H1 (cell line): ENCODE measurements around the gene RIN1. TPM values are rescaled to one million over a fixed set of nuclear protein-coding genes. Genes with fewer than 3 reads are reported as not detected.

Experiments
- CTCF ChIA-PET: fragments of 300-600 bp; sonication (Branson Sonifier 250); formaldehyde crosslinking; loops from one replicate; lab custom pipeline; 2021; ENCODE audit not compliant: partially characterized antibody; lab: Charles Lee
- POLR2A ChIA-PET: fragments of 300-600 bp; sonication (Branson Sonifier 250); formaldehyde crosslinking; loops from one replicate; lab custom pipeline; 2021; ENCODE audit warnings: inconsistent platforms; ENCODE audit not compliant: partially characterized antibody; lab: Charles Lee
- DNase-seq, 2 experiments: peaks; one replicate each; pipeline versions ENCODE4 v3.0.0 to v3.0.0-alpha.2; 2010 to 2022; ENCODE audit warnings: low spot score in 2 of 2, low read depth in 1 of 2, mixed read lengths in 1 of 2
- FAIRE-seq: peaks from 2 replicates; lab custom pipeline; 2011; peaks lifted over from hg19 to GRCh38; lab: Jason Lieb, UNC
- H2AFZ ChIP-seq: 2 replicates; pipeline ENCODE4 v1.8.1; 2012; ENCODE audit warnings: low read length, inconsistent platforms
- H2AK5ac ChIP-seq: 2 replicates; pipeline ENCODE4 v1.6.1; 2013; ENCODE audit warnings: low read depth, low read length
- H2BK120ac ChIP-seq: replicated peaks from 2 replicates; pipeline ENCODE3; 2013; ENCODE audit warnings: low read depth, low read length, inconsistent platforms
- H2BK12ac ChIP-seq: 2 replicates; pipeline ENCODE4 v1.6.1; 2013; ENCODE audit warnings: low read depth, low read length
- H2BK15ac ChIP-seq: 2 replicates; pipeline ENCODE4 v1.6.1; 2013; ENCODE audit warnings: low read length
- H2BK20ac ChIP-seq: 2 replicates; pipeline ENCODE4 v1.6.1; 2013; ENCODE audit warnings: low read length
- H2BK5ac ChIP-seq: 2 replicates; pipeline ENCODE4 v1.6.1; 2013; ENCODE audit warnings: low read depth, low read length
- H3K14ac ChIP-seq: 2 replicates; pipeline ENCODE4 v1.6.1; 2013; ENCODE audit warnings: inconsistent platforms; ENCODE audit not compliant: insufficient read length
- H3K18ac ChIP-seq: 2 replicates; pipeline ENCODE4 v1.6.1; 2013; ENCODE audit warnings: low read length; ENCODE audit errors: extremely low read depth
- H3K23ac ChIP-seq: 2 replicates; pipeline ENCODE4 v1.6.1; 2013; ENCODE audit warnings: inconsistent platforms; ENCODE audit not compliant: insufficient read length
- H3K23me2 ChIP-seq: 2 replicates; pipeline ENCODE4 v1.6.1; 2013; ENCODE audit warnings: low read depth, low read length
- H3K27ac ChIP-seq: 2 replicates; pipeline ENCODE4 v1.6.1; 2011; ENCODE audit warnings: low read depth, low read length, inconsistent platforms
- H3K27me3 ChIP-seq, 4 experiments: replicated peaks in 1 of 4; 1 replicate in 1 of 4; 2 replicates in 3 of 4; pipeline versions ENCODE4 v1.6.1 to v1.8.1; 2011 to 2013; ENCODE audit warnings: low read length in 3 of 4, mild to moderate bottlenecking in 3 of 4, inconsistent platforms in 2 of 4, mixed read lengths in 2 of 4, moderate library complexity in 1 of 4; ENCODE audit not compliant: control insufficient read depth in 3 of 4, insufficient read depth in 3 of 4; ENCODE audit errors: extremely low read depth in 1 of 4
- H3K36me3 ChIP-seq, 4 experiments: 2 replicates each; pipeline versions ENCODE4 v1.6.1 to v1.8.1; 2011 to 2013; ENCODE audit warnings: mild to moderate bottlenecking in 4 of 4, low read length in 3 of 4, moderate library complexity in 2 of 4, control low read depth in 1 of 4, inconsistent platforms in 1 of 4; ENCODE audit not compliant: insufficient read depth in 4 of 4, control insufficient read depth in 2 of 4
- H3K4ac ChIP-seq: replicated peaks from 2 replicates; pipeline ENCODE3; 2013; ENCODE audit warnings: low read length, low read depth, mixed read lengths, inconsistent platforms; ENCODE audit not compliant: insufficient read length
- H3K4me1 ChIP-seq, 4 experiments: replicated peaks in 1 of 4; 1 replicate in 1 of 4; 2 replicates in 3 of 4; pipeline versions ENCODE4 v1.6.1 to v1.8.1; 2011 to 2013; ENCODE audit warnings: low read length in 3 of 4, inconsistent platforms in 2 of 4, mixed read lengths in 1 of 4; ENCODE audit not compliant: insufficient read depth in 4 of 4, control insufficient read depth in 3 of 4
- H3K4me2 ChIP-seq, 2 experiments: 2 replicates each; pipeline versions ENCODE4 v1.6.1 to v1.8.1; 2011 to 2013; ENCODE audit warnings: low read depth in 2 of 2, low read length in 2 of 2, control low read depth in 1 of 2, inconsistent platforms in 1 of 2, mild to moderate bottlenecking in 1 of 2; ENCODE audit not compliant: insufficient read depth in 1 of 2
- H3K4me3 ChIP-seq, 4 experiments: fragments of 200-600, 300-600 bp in 1 of 4; sonication (generic), shearing (Covaris generic), sonication (Bioruptor Twin) in 1 of 4; 2 replicates each; pipeline versions ENCODE4 v1.5.1 to v1.8.1; 2011 to 2016; ENCODE audit warnings: low read length in 4 of 4, low read depth in 3 of 4, control low read depth in 2 of 4, inconsistent platforms in 2 of 4, mild to moderate bottlenecking in 2 of 4, mixed read lengths in 1 of 4, moderate library complexity in 1 of 4; ENCODE audit not compliant: insufficient read depth in 2 of 4; ENCODE audit errors: extremely low read depth in 1 of 4
- H3K56ac ChIP-seq: replicated peaks from 2 replicates; pipeline ENCODE3; 2013; ENCODE audit warnings: low read depth, mild to moderate bottlenecking, mixed read lengths, low read length, inconsistent platforms; ENCODE audit not compliant: insufficient read length
- H3K79me1 ChIP-seq: 2 replicates; pipeline ENCODE4 v1.6.1; 2013; ENCODE audit warnings: low read depth, low read length, control low read depth
- H3K79me2 ChIP-seq, 2 experiments: 2 replicates each; pipeline versions ENCODE4 v1.6.1 to v1.8.1; 2012 to 2013; ENCODE audit warnings: low read length in 2 of 2, mild to moderate bottlenecking in 2 of 2, inconsistent platforms in 1 of 2; ENCODE audit not compliant: insufficient read depth in 2 of 2, control insufficient read depth in 1 of 2
- H3K9ac ChIP-seq, 4 experiments: replicated peaks in 1 of 4; 1 replicate in 1 of 4; 2 replicates in 3 of 4; pipeline versions ENCODE4 v1.6.1 to v1.8.1; 2011 to 2013; ENCODE audit warnings: low read depth in 3 of 4, low read length in 3 of 4, control low read depth in 2 of 4, mild to moderate bottlenecking in 2 of 4, moderate library complexity in 2 of 4, inconsistent platforms in 1 of 4; ENCODE audit errors: extremely low read depth in 1 of 4
- H3K9me3 ChIP-seq, 2 experiments: 2 replicates each; pipeline versions ENCODE4 v1.6.1 to v1.8.1; 2012 to 2013; ENCODE audit warnings: mild to moderate bottlenecking in 2 of 2, moderate library complexity in 2 of 2, control low read depth in 1 of 2, inconsistent platforms in 1 of 2, low read depth in 1 of 2, low read length in 1 of 2, mixed read lengths in 1 of 2; ENCODE audit not compliant: insufficient read depth in 2 of 2
- H4K20me1 ChIP-seq, 2 experiments: replicated peaks in 1 of 2; 2 replicates each; pipeline versions ENCODE3 to v1.8.1; 2011 to 2013; ENCODE audit warnings: inconsistent platforms in 2 of 2, low read length in 2 of 2, mild to moderate bottlenecking in 1 of 2; ENCODE audit not compliant: insufficient read depth in 2 of 2, control insufficient read depth in 1 of 2
- H4K5ac ChIP-seq: 2 replicates; pipeline ENCODE4 v1.6.1; 2013; ENCODE audit warnings: low read length, low read depth, mixed read lengths, inconsistent platforms; ENCODE audit not compliant: insufficient read length
- H4K8ac ChIP-seq: 2 replicates; pipeline ENCODE4 v1.8.0; 2013; ENCODE audit warnings: mild to moderate bottlenecking, moderate library complexity, low read length, inconsistent platforms; ENCODE audit not compliant: insufficient read depth; ENCODE audit errors: extremely low read depth
- H4K91ac ChIP-seq: replicated peaks from 2 replicates; pipeline ENCODE3; 2013; ENCODE audit warnings: low read length, mixed read lengths, inconsistent platforms; ENCODE audit not compliant: insufficient read length
- BACH1 ChIP-seq: IDR thresholded peaks from 2 replicates; pipeline ENCODE4 v1.6.1; 2012; ENCODE audit warnings: low read length, improper control_type of control experiment
- CBX5 ChIP-seq: fragments of 300-800, 300-1000 bp; sonication (generic); IDR thresholded peaks from 2 replicates; pipeline ENCODE4 v1.7.1; 2016; ENCODE audit warnings: antibody characterized with exemption, low read length, low read depth
- EGR1 ChIP-seq: IDR thresholded peaks from 2 replicates; pipeline ENCODE4 v1.6.1; 2011; ENCODE audit warnings: low read depth, low read length, borderline replicate concordance
- EZH2 ChIP-seq: fragments of 200-600 bp; sonication (generic); IDR thresholded peaks from 2 replicates; pipeline ENCODE4 v1.7.1; 2012; ENCODE audit warnings: low read depth, mild to moderate bottlenecking, moderate library complexity, low read length, inconsistent platforms; ENCODE audit not compliant: severe bottlenecking
- RFX5 ChIP-seq: IDR thresholded peaks from 2 replicates; pipeline ENCODE4 v1.6.1; 2011; ENCODE audit warnings: low read depth, low read length, improper control_type of control experiment, borderline replicate concordance
- SP4 ChIP-seq: IDR thresholded peaks from 2 replicates; pipeline ENCODE4 v1.6.1; 2012; ENCODE audit warnings: low read length, inconsistent platforms
- TBP ChIP-seq: IDR thresholded peaks from 2 replicates; pipeline ENCODE4 v1.6.1; 2011; ENCODE audit warnings: low read depth, low read length, improper control_type of control experiment
- TEAD4 ChIP-seq: IDR thresholded peaks from 2 replicates; pipeline ENCODE4 v1.6.1; 2012; ENCODE audit warnings: low read depth, low read length, inconsistent platforms, mixed read lengths
- WGBS, 2 experiments: shearing (Covaris generic) in 1 of 2; methylation state at CpG; one replicate each; pipeline versions ENCODE4 v1.1.6 to v1.1.7; 2013 to 2015; ENCODE audit warnings: low lambda C conversion rate in 2 of 2, mixed read lengths in 2 of 2, inconsistent platforms in 1 of 2, low coverage in 1 of 2, missing lambda C conversion rate in 1 of 2; ENCODE audit not compliant: insufficient replicate concordance in 2 of 2, insufficient coverage in 1 of 2, insufficient read length in 1 of 2; ENCODE audit errors: extremely low coverage in 1 of 2, missing lambda C conversion rate in 1 of 2; 5-methylcytosine and 5-hydroxymethylcytosine counted together
- polyA plus RNA-seq, 7 experiments: library from polyadenylated mRNA; depleted of rRNA in 3 of 7; stranded (reverse) in 5 of 7; unstranded in 2 of 7; fragments of >200 nt in 5 of 7; fragments of 200-250 nt in 2 of 7; gene quantifications; 1 replicate in 5 of 7; 2 replicates in 1 of 7; 4 replicates in 1 of 7; pipeline versions ENCODE4 v1.2.1 to v1.2.3, GENCODE V29; 2011 to 2013; ENCODE audit warnings: missing spikeins in 2 of 7, mixed read lengths in 2 of 7
- total RNA-seq: library from RNA; stranded (reverse); fragmentation: NEBNext Ultra II Directional; extraction: Animal tissue kit (Norgen Biotek cat#: 25700); gene quantifications from 2 replicates; pipeline ENCODE4 v1.2.1, GENCODE V29; 2021

The RIN1 gene
- total and polyA plus RNA-seq, 2 of the 8 experiments (the other 6 are each of a cell fraction or from before 2014, with no cell fraction given): 2.5 to 5.4 TPM

DNA sequence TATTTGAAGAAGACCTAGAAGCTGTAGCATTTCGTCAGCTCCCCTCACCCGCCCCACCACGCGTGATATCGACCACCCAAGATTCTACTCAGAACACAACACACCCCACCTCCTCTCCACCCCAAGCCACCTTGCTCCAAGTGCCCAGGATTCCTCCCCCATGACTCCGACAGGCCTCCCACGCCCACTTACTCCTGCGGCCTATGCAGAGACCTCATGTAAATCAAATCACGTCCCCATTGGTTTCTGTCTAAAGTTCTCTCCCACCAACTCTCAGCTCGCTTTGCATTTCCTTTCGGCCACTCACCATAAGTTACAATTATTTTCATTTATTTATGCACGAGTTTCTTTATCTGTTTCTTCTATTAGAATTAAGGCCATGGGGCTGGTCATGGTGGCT is 33.6 kb downstream of the RIN1 start:
- Histone ChIP-seq H2BK15ac (no peak overlapping the region), H3K23me2 (no peaks in the 10 kb centered on the region), H4K5ac (no peak overlapping the region), H3K79me2 (no peaks in the 10 kb centered on the region), H3K14ac (no peak overlapping the region), H3K79me1 (no peaks in the 10 kb centered on the region), H3K18ac (no peak overlapping the region), H3K9me3 (no peaks in the 10 kb centered on the region), H2AK5ac (no peak overlapping the region), H2BK12ac (no peak overlapping the region), H2BK5ac (no peak overlapping the region), H3K4ac (no peak overlapping the region), H3K23ac (no peak overlapping the region), H2BK120ac (no peak overlapping the region), H3K56ac (no peak overlapping the region), H2BK20ac (no peak overlapping the region), H3K4me1 (peaks cover 0 to 5% (median 2%) of the 10 kb centered on the region in 4 experiments; a peak in 4 of 7 replicates), H2AFZ (no peak overlapping the region; the same call in 1 of the 2 replicates), H3K27me3 (no peaks in the 10 kb centered on the region), H3K27ac (no peak overlapping the region), H4K91ac (no peak overlapping the region), H3K9ac (no peak overlapping the region), H4K20me1 (no peaks in the 10 kb centered on the region), H3K36me3 (no peaks in the 10 kb centered on the region), H4K8ac (no peak overlapping the region), H3K4me2 (no peak overlapping the region), H3K4me3 (no peak overlapping the region)
- no peak for DNase-seq
- WGBS, 2 experiments: 92% methylated on average over 12 of the region's 12 CpGs; no CpG with 5 or more reads in 1 of the 2 experiments
- no peak for FAIRE-seq
- ChIA-PET POLR2A (interaction anchor here (0.8 to 1.2 kb wide), 5 partner anchors 10 to 80 kb away, joined by 3 to 4 read pairs (median 3); partner anchors contain the start of gene YIF1A), CTCF (interaction anchor here (0.7 to 6.6 kb wide), 9 partner anchors 9 to 88 kb away, joined by 3 to 75 read pairs (median 5); partner anchors contain the start of genes RIN1 and YIF1A)
- no peak for TF ChIP-seq TEAD4
- no peak for TF ChIP-seq EGR1
- TF ChIP-seq TBP: no peak
- no peak for TF ChIP-seq SP4
- TF ChIP-seq EZH2: no peak
- TF ChIP-seq BACH1: no peak
- TF ChIP-seq RFX5: no peak
- TF ChIP-seq CBX5: no peak
